Measurements from ENCODE around the gene IP6K3.

IP6K3 gene

GRCh38 chr6:33709605-33710295 lies 37.0 kb downstream of the IP6K3 start:
- Histone ChIP-seq H3K36me3 (no peaks in the 10 kb centered on the region), H3K9me3 (no peaks in the 10 kb centered on the region), H3K4me1 (peaks cover 0 to 9% (median 7%) of the 10 kb centered on the region in 4 donors), H3K27ac (no peak overlapping the region), H3K4me3 (no peak overlapping the region), H3K27me3 (no peaks in the 10 kb centered on the region)
- intact Hi-C loops (cut with DNase I; ENCODE audit: low total_unique reads) = loop anchor here (10.0 kb wide), 1 partner anchor 55 kb away; no protein-coding TSS in a partner anchor
- DNase-seq = no peak
- TF ChIP-seq CTCF (IDR thresholded peaks at IDR 0.05) = no peak

GRCh38 chr6:33708516-33709204 lies 38.0 kb downstream of the IP6K3 start:
- H3K9me3 ChIP-seq = no peaks in the 10 kb centered on the region
- H3K27ac ChIP-seq = no peak overlapping the region
- H3K4me1 ChIP-seq = peaks cover 0 to 9% (median 7%) of the 10 kb centered on the region in 4 donors
- H3K36me3 ChIP-seq = peaks cover 0 to 4% (median 0%) of the 10 kb centered on the region in 3 donors
- DNase-seq = no peak
- no peak for TF ChIP-seq CTCF (IDR thresholded peaks at IDR 0.05)
- H3K27me3 ChIP-seq = no peaks in the 10 kb centered on the region
- no peak overlapping the region for H3K4me3 ChIP-seq
- intact Hi-C loops (cut with DNase I; ENCODE audit: low total_unique reads) = no loop called here

- Histone ChIP-seq H3K27me3 (no peaks in the 10 kb centered on the region), H3K4me1 (peaks cover 0 to 9% (median 7%) of the 10 kb centered on the region in 4 donors), H3K36me3 (peaks cover 0 to 4% (median 0%) of the 10 kb centered on the region in 3 donors), H3K4me3 (no peak overlapping the region), H3K27ac (no peak overlapping the region), H3K9me3 (no peaks in the 10 kb centered on the region)
- intact Hi-C loops (cut with DNase I; ENCODE audit: low total_unique reads) = no loop called here
- TF ChIP-seq CTCF (IDR thresholded peaks at IDR 0.05) = no peak
- no peak for DNase-seq
Observed at GRCh38 chr6:33707771-33708170, 38.9 kb downstream of the IP6K3 start.

- no peaks in the 10 kb centered on the region for H3K9me3 ChIP-seq
- TF ChIP-seq CTCF (IDR thresholded peaks at IDR 0.05) = no peak
- DNase-seq = no peak
- no peaks in the 10 kb centered on the region for H3K27me3 ChIP-seq
- no peak overlapping the region for H3K4me3 ChIP-seq
- no peak overlapping the region for H3K27ac ChIP-seq
- intact Hi-C loops (cut with DNase I; ENCODE audit: low total_unique reads) = no loop called here
- peaks cover 0 to 4% (median 0%) of the 10 kb centered on the region in 3 donors for H3K36me3 ChIP-seq
- H3K4me1 ChIP-seq = peaks cover 0 to 9% (median 7%) of the 10 kb centered on the region in 4 donors
Observed at GRCh38 chr6:33705955-33706725, 40.6 kb downstream of the IP6K3 start.

- H3K27me3 ChIP-seq = no peaks in the 10 kb centered on the region
- H3K4me3 ChIP-seq = no peak overlapping the region
- H3K9me3 ChIP-seq = no peaks in the 10 kb centered on the region
- H3K27ac ChIP-seq = no peak overlapping the region
- no peak for DNase-seq
- no peak for TF ChIP-seq CTCF (IDR thresholded peaks at IDR 0.05)
- peaks cover 0 to 4% (median 0%) of the 10 kb centered on the region in 3 donors for H3K36me3 ChIP-seq
- H3K4me1 ChIP-seq = peaks cover 0 to 2% (median under 1%) of the 10 kb centered on the region in 4 donors
- intact Hi-C loops (cut with DNase I; ENCODE audit: low total_unique reads) = no loop called here
Observed at GRCh38 chr6:33705268-33705885, 41.3 kb downstream of the IP6K3 start.

Data from tibial artery (tissue), 4 donors.